ENCODE measurements around the gene RBM33.

- TF ChIP-seq POLR2A (IDR thresholded peaks at IDR 0.05; ENCODE audit: low read length) (no peak), GATA1 (IDR thresholded peaks at IDR 0.05; ENCODE audit: low read depth, low read length) (no peak)
Measured at GRCh38 chr7:155647734-155648133, 3.3 kb downstream of the RBM33 start.
